ENCODE measurements around the gene SLC10A1. TPM values are rescaled to one million over a fixed set of nuclear protein-coding genes. Genes with fewer than 3 reads are reported as not detected.

Gene SLC10A1
- total RNA-seq, 1 experiment from 2014 or later, result not detected

DNA sequence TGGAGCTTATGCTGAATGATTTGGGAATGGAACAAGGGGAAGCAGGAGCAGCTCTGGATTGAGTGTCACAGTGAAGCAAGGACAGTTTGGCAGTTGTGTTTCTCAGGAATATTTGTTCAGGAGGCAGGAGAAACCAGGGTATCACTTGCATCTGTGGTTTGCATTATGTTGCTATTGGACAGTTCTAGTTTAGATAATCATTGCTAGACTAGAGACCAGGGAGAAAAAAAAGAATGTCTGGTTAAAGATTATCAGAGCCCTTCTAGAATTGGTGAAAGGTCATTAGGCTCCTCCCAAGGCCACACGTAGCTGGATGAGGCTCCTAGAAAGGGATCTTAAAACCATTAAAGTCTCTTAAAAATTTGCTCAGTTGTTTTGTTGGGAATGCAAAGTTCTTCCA, 47.1 kb downstream of the SLC10A1 start:
- TF ChIP-seq, protein P1, sequence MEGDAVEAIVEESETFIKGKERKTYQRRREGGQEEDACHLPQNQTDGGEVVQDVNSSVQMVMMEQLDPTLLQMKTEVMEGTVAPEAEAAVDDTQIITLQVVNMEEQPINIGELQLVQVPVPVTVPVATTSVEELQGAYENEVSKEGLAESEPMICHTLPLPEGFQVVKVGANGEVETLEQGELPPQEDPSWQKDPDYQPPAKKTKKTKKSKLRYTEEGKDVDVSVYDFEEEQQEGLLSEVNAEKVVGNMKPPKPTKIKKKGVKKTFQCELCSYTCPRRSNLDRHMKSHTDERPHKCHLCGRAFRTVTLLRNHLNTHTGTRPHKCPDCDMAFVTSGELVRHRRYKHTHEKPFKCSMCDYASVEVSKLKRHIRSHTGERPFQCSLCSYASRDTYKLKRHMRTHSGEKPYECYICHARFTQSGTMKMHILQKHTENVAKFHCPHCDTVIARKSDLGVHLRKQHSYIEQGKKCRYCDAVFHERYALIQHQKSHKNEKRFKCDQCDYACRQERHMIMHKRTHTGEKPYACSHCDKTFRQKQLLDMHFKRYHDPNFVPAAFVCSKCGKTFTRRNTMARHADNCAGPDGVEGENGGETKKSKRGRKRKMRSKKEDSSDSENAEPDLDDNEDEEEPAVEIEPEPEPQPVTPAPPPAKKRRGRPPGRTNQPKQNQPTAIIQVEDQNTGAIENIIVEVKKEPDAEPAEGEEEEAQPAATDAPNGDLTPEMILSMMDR (conservative IDR thresholded peaks at IDR 0.05), result no peak
- H3K9me3 Mint-ChIP-seq, result peaks cover 5 to 8% of the 10 kb centered on the region in 2 experiments; a peak in 4 of 5 replicates
- no peak overlapping the region for H3K4me2 ChIP-seq (ENCODE audit: insufficient read depth, insufficient read length, low read length)
- H2BK15ac ChIP-seq (ENCODE audit: low read depth, low read length), result no peak overlapping the region
- H3K9me3 ChIP-seq (ENCODE audit: control insufficient read depth, low read depth, low read length), result no peaks in the 10 kb centered on the region
- H2AFZ ChIP-seq (ENCODE audit: low read length), result no peak overlapping the region
- no CpG with 5 or more reads among the region's 1 CpG for WGBS (ENCODE audit: extremely low coverage, insufficient read length, low lambda C conversion rate)
- no peak overlapping the region for H3K56ac ChIP-seq (ENCODE audit: insufficient read length, low read depth, low read length)
- H3K36me3 Mint-ChIP-seq (ENCODE audit: insufficient read depth in 1 of 3, low read depth in 3 of 3), result peaks cover 0 to 4% (median 0%) of the 10 kb centered on the region in 3 experiments; a peak in 4 of 7 replicates
- H3K79me2 ChIP-seq (ENCODE audit: insufficient read depth, low read length), result no peaks in the 10 kb centered on the region
- no peak overlapping the region for H3K23ac ChIP-seq (ENCODE audit: insufficient read length, low read depth, low read length)
- no peak overlapping the region for H3K27ac ChIP-seq (ENCODE audit: insufficient read length, low read depth, low read length)
- H3K4ac ChIP-seq (ENCODE audit: low read depth, low read length), result no peak overlapping the region
- no peak overlapping the region for H2BK20ac ChIP-seq (ENCODE audit: low read depth, low read length, poor library complexity, severe bottlenecking)
- no peak overlapping the region for H3K27ac Mint-ChIP-seq
- H3K4me1 ChIP-seq (ENCODE audit: insufficient read depth, low read length), result no peaks in the 10 kb centered on the region; the same call in 1 of the 2 replicates
- H3K27me3 Mint-ChIP-seq (ENCODE audit: low read depth), result no peaks in the 10 kb centered on the region
- no peaks in the 10 kb centered on the region for H4K20me1 ChIP-seq (ENCODE audit: control insufficient read depth, insufficient read depth, insufficient read length)
- no peak overlapping the region for H2BK12ac ChIP-seq (ENCODE audit: insufficient read length, low read depth, low read length)
- H4K8ac ChIP-seq (replicated peaks; ENCODE audit: insufficient read length, low read depth, low read length), result no peak overlapping the region
- no peak overlapping the region for H2AK5ac ChIP-seq (ENCODE audit: insufficient read length, low read length)
- H2BK5ac ChIP-seq (ENCODE audit: insufficient read length, low read length), result no peak overlapping the region
- no peak overlapping the region for H3K18ac ChIP-seq (ENCODE audit: insufficient read length, low read depth, low read length)
- no peak overlapping the region for H2BK120ac ChIP-seq (ENCODE audit: low read depth, low read length, poor library complexity, severe bottlenecking)
- H4K5ac ChIP-seq (ENCODE audit: insufficient read length, low read depth, low read length), result no peak overlapping the region
- H4K91ac ChIP-seq (ENCODE audit: insufficient read length, low read depth, low read length), result no peak overlapping the region
- H3K27me3 ChIP-seq (ENCODE audit: insufficient read depth, low read length), result no peaks in the 10 kb centered on the region
- H3T11ph ChIP-seq (ENCODE audit: low read length), result no peak overlapping the region
- no peaks in the 10 kb centered on the region for H3K23me2 ChIP-seq (ENCODE audit: insufficient read length, low read depth, low read length, poor library complexity, severe bottlenecking)
- DNase-seq, result no peak
- no peak overlapping the region for H3K4me3 Mint-ChIP-seq
- no peaks in the 10 kb centered on the region for H3K79me1 ChIP-seq (ENCODE audit: insufficient read depth, low read depth, low read length, poor library complexity, severe bottlenecking)
- H3K4me1 Mint-ChIP-seq, result peaks cover 17 to 21% of the 10 kb centered on the region in 2 experiments
- H3K9ac ChIP-seq (ENCODE audit: extremely low read depth, insufficient read length, low read length), result no peak overlapping the region
- H3K14ac ChIP-seq (ENCODE audit: insufficient read depth, low read length), result no peak overlapping the region

All from H9 (cell line).